Endothelial cell of umbilical vein (primary cell): Measurements from ENCODE around the gene SAMD10. TPM values are rescaled to one million over a fixed set of nuclear protein-coding genes. Genes with fewer than 3 reads are reported as not detected.

ENCODE experiments used
- BruUV-seq: library from RNA; stranded (reverse); fragments of 400-500 nt; replicated peaks from 2 replicates; lab custom pipeline; 2021; lab: Mats Ljungman, UMichigan
- CTCF ChIA-PET: fragments of 300-600, 350-600 bp; sonication (Branson Sonifier 250); formaldehyde crosslinking; loops from one replicate; lab custom pipeline; 2021; ENCODE audit warnings: antibody characterized with exemption, inconsistent platforms; lab: Charles Lee
- POLR2A ChIA-PET: fragments of 300-600, 350-600 bp; sonication (Branson Sonifier 250); formaldehyde crosslinking; loops from one replicate; lab custom pipeline; 2021; ENCODE audit warnings: antibody characterized with exemption, inconsistent platforms; lab: Charles Lee
- DNase-seq: peaks from one replicate; pipeline ENCODE4 v3.0.0-alpha.2; 2011; ENCODE audit warnings: low read depth, low spot score
- FAIRE-seq: peaks from 2 replicates; lab custom pipeline; 2011; peaks lifted over from hg19 to GRCh38; lab: Jason Lieb, UNC
- H2AFZ ChIP-seq: 2 replicates; pipeline ENCODE4 v1.6.0; 2012; ENCODE audit warnings: low read depth, low read length, control low read depth, inconsistent platforms
- H3K27ac ChIP-seq: 2 replicates; pipeline ENCODE4 v1.5.1; 2011; ENCODE audit warnings: low read depth, mild to moderate bottlenecking, control low read depth, low read length, moderate library complexity; ENCODE audit not compliant: insufficient read depth
- H3K27me3 ChIP-seq, 2 experiments: 2 replicates each; pipeline versions ENCODE4 v1.6.0 to v1.6.1; 2011; ENCODE audit warnings: low read length in 2 of 2, mixed read lengths in 1 of 2; ENCODE audit not compliant: control insufficient read depth in 2 of 2, insufficient read depth in 2 of 2
- H3K36me3 ChIP-seq, 2 experiments: 2 replicates in 1 of 2; 3 replicates in 1 of 2; pipeline ENCODE4 v1.5.1; 2011; ENCODE audit warnings: low read length in 2 of 2, mild to moderate bottlenecking in 1 of 2, moderate library complexity in 1 of 2; ENCODE audit not compliant: control insufficient read depth in 2 of 2, insufficient read depth in 2 of 2; ENCODE audit errors: extremely low read depth in 1 of 2
- H3K4me1 ChIP-seq: 3 replicates; pipeline ENCODE4 v1.5.1; 2011; ENCODE audit warnings: mild to moderate bottlenecking, low read length; ENCODE audit not compliant: control insufficient read depth, insufficient read depth; ENCODE audit errors: extremely low read depth
- H3K4me2 ChIP-seq: 2 replicates; pipeline ENCODE4 v1.6.1; 2011; ENCODE audit warnings: low read length, control low read depth, mixed read lengths; ENCODE audit not compliant: insufficient read depth
- H3K4me3 ChIP-seq, 3 experiments: fragments of 200-600 bp in 1 of 3; sonication (generic), shearing (Covaris generic) in 1 of 3; replicated peaks in 1 of 3; 2 replicates each; pipeline ENCODE4 v1.5.1; 2011 to 2016; ENCODE audit warnings: control low read depth in 3 of 3, low read length in 3 of 3, mild to moderate bottlenecking in 2 of 3, inconsistent platforms in 1 of 3, low read depth in 1 of 3, moderate library complexity in 1 of 3; ENCODE audit not compliant: insufficient read depth in 1 of 3
- H3K79me2 ChIP-seq: 2 replicates; pipeline ENCODE4 v1.6.0; 2012; ENCODE audit warnings: low read length, inconsistent platforms; ENCODE audit not compliant: control insufficient read depth, insufficient read depth
- H3K9ac ChIP-seq: replicated peaks from 2 replicates; pipeline ENCODE3; 2011; ENCODE audit warnings: low read length, control low read depth; ENCODE audit not compliant: insufficient read depth; ENCODE audit errors: extremely low read depth
- H3K9me1 ChIP-seq: replicated peaks from 3 replicates; pipeline ENCODE4 v1.6.0; 2011; ENCODE audit warnings: mild to moderate bottlenecking, low read length; ENCODE audit not compliant: control insufficient read depth, insufficient read depth; ENCODE audit errors: extremely low read depth
- H3K9me3 ChIP-seq: replicated peaks from 2 replicates; pipeline ENCODE4 v1.5.1; 2012; ENCODE audit warnings: low read length, inconsistent platforms; ENCODE audit not compliant: control insufficient read depth, insufficient read depth
- H4K20me1 ChIP-seq: replicated peaks from 2 replicates; pipeline ENCODE3; 2011; ENCODE audit warnings: mild to moderate bottlenecking, low read length; ENCODE audit not compliant: control insufficient read depth, insufficient read depth; ENCODE audit errors: extremely low read depth
- CTCF ChIP-seq, 2 donors: IDR thresholded peaks; 1 replicate in 1 of 2; 2 replicates in 1 of 2; pipeline ENCODE4 v1.5.1; 2011; ENCODE audit warnings: low read length in 2 of 2, mild to moderate bottlenecking in 2 of 2, moderate library complexity in 2 of 2, control low read depth in 1 of 2, inconsistent platforms in 1 of 2, low read depth in 1 of 2; ENCODE audit not compliant: insufficient read depth in 1 of 2; ENCODE audit errors: extremely low read depth in 1 of 2
- EZH2 ChIP-seq: IDR thresholded peaks from 2 replicates; pipeline ENCODE4 v1.6.1; 2012; ENCODE audit warnings: borderline replicate concordance, low read depth, mild to moderate bottlenecking, moderate library complexity, low read length, inconsistent platforms; ENCODE audit not compliant: severe bottlenecking
- FOS ChIP-seq: IDR thresholded peaks from 2 replicates; pipeline ENCODE4 v1.6.1; 2011; ENCODE audit warnings: mild to moderate bottlenecking, low read length, moderate library complexity, borderline replicate concordance; ENCODE audit not compliant: insufficient read depth
- GATA2 ChIP-seq: IDR thresholded peaks from 2 replicates; pipeline ENCODE4 v1.7.0; 2011; ENCODE audit warnings: low read depth, mild to moderate bottlenecking, moderate library complexity, mixed read lengths, low read length; ENCODE audit not compliant: insufficient read length, insufficient read depth
- JUN ChIP-seq: IDR thresholded peaks from 2 replicates; pipeline ENCODE4 v1.6.1; 2011; ENCODE audit warnings: borderline replicate concordance, low read depth; ENCODE audit not compliant: insufficient read length, insufficient read depth
- MAX ChIP-seq: IDR thresholded peaks from 2 replicates; pipeline ENCODE4 v1.6.1; 2011; ENCODE audit not compliant: insufficient read depth, insufficient read length
- MYC ChIP-seq: IDR thresholded peaks from one replicate; pipeline ENCODE4 v1.6.1; 2011; ENCODE audit warnings: mild to moderate bottlenecking, low read depth, low read length
- POLR2A ChIP-seq: IDR thresholded peaks from 2 replicates; pipeline ENCODE4 v1.6.1; 2012; ENCODE audit warnings: low read depth, mild to moderate bottlenecking, control low read depth, low read length
- POLR2AphosphoS5 ChIP-seq: IDR thresholded peaks from 2 replicates; pipeline ENCODE4 v1.6.1; 2012; ENCODE audit warnings: low read depth, mild to moderate bottlenecking, control low read depth, low read length, moderate library complexity; ENCODE audit not compliant: insufficient read depth
- dilution Hi-C: fragments of 300-500 bp; cut with MboI; formaldehyde crosslinking; loops from one replicate; pipeline ENCODE4 v1.15.0; 2019; ENCODE audit warnings: low sequenced_read_pairs; ENCODE audit not compliant: extremely low pct_ligation_motif_present
- intact Hi-C: fragments of 100-400 bp; cut with micrococcal nuclease; formaldehyde crosslinking; loops from one replicate; pipeline ENCODE4 v1.10.0; 2022
- polyA plus RNA-seq, 4 experiments: library from polyadenylated mRNA; depleted of rRNA in 3 of 4; stranded (reverse) in 3 of 4; unstranded in 1 of 4; fragments of >200 nt; gene quantifications; 2 replicates each; pipeline versions ENCODE4 v1.2.1 to v1.2.3, GENCODE V29; 2011 to 2012; ENCODE audit warnings: missing spikeins in 1 of 4
- total RNA-seq: library from RNA; stranded (reverse); gene quantifications from 2 replicates; pipeline ENCODE4 v1.2.3, GENCODE V29; 2021

Gene SAMD10
- total and polyA plus RNA-seq, 2 donors (not counting 3 experiments of a cell fraction or from before 2014, with no cell fraction given): 4.7 to 5.3 TPM

- intact Hi-C loops: loop anchor here (5.0 kb wide), 1 partner anchor 252 kb away; the partner anchor contains the start of genes ARFRP1 and ZGPAT
- Histone ChIP-seq H3K36me3 (peaks cover 7 to 39% of the 10 kb centered on the region in 2 experiments), H2AFZ (no peak overlapping the region)
These were observed 19.8 kb downstream of the SAMD10 start for GRCh38 chr20:63959699-63960075.

More at GRCh38 chr20:63959699-63960075, 19.8 kb downstream of the SAMD10 start:
- no TSS peak for BruUV-seq
- H3K9ac ChIP-seq: no peak overlapping the region
- no peaks in the 10 kb centered on the region for H4K20me1 ChIP-seq
- H3K79me2 ChIP-seq: peaks cover 12% of the 10 kb centered on the region
- TF ChIP-seq CTCF (IDR thresholded peaks at IDR 0.05; ENCODE audit: extremely low read depth in 1 of 2, insufficient read depth in 1 of 2, low read depth in 1 of 2, low read length in 2 of 2) (no peak), EZH2 (no peak), JUN (no peak), POLR2A (no peak), MAX (no peak), FOS (no peak), MYC (no peak), GATA2 (no peak), POLR2AphosphoS5 (no peak)
- H3K4me3 ChIP-seq: no peak overlapping the region
- no peaks in the 10 kb centered on the region for H3K9me3 ChIP-seq
- no peaks in the 10 kb centered on the region for H3K9me1 ChIP-seq
- no peaks in the 10 kb centered on the region for H3K27me3 ChIP-seq
- no peak overlapping the region for H3K27ac ChIP-seq
- DNase-seq (no peak), FAIRE-seq (no peak)
- CTCF ChIA-PET: no interaction called here
- H3K4me2 ChIP-seq: no peak overlapping the region
- POLR2A ChIA-PET: interaction anchor here (0.5 kb wide), 1 partner anchor 123 kb away, joined by 3 read pairs; no protein-coding TSS in a partner anchor
- dilution Hi-C loops: no loop called here
- H3K4me1 ChIP-seq: peaks cover 10% of the 10 kb centered on the region
